AG04450 (cell line): ENCODE data around the gene RHBDD1. TPM values are rescaled to one million over a fixed set of nuclear protein-coding genes. Genes with fewer than 3 reads are reported as not detected.

Source experiments
- CTCF ChIA-PET: fragments of 300-600, 350-600 bp; formaldehyde crosslinking; extraction: SDS; loops from one replicate; lab custom pipeline; 2022; ENCODE audit warnings: antibody characterized with exemption, inconsistent platforms; lab: Charles Lee
- POLR2A ChIA-PET: fragments of 350-600 bp; formaldehyde crosslinking; extraction: SDS; loops from one replicate; lab custom pipeline; 2021; ENCODE audit warnings: antibody characterized with exemption, inconsistent platforms; lab: Yijun Ruan, JAX
- DNase-seq: peaks from one replicate; pipeline ENCODE4 v3.0.0-alpha.2; 2011; ENCODE audit warnings: low read depth, low spot score
- H3K27ac ChIP-seq: one replicate; pipeline ENCODE4 v1.5.1; 2012; ENCODE audit warnings: low read depth, low read length, control low read depth
- H3K27me3 ChIP-seq: one replicate; pipeline ENCODE4 v1.6.0; 2012; ENCODE audit warnings: low read length; ENCODE audit not compliant: control insufficient read depth, insufficient read depth
- H3K4me3 ChIP-seq: 2 replicates; pipeline ENCODE4 v1.5.1; 2011; ENCODE audit warnings: mild to moderate bottlenecking, low read depth, low read length, control low read depth
- H3K9me3 ChIP-seq: 2 replicates; pipeline ENCODE4 v1.5.1; 2012; ENCODE audit warnings: low read length; ENCODE audit not compliant: control insufficient read depth, insufficient read depth
- polyA plus RNA-seq: library from polyadenylated mRNA; depleted of rRNA; stranded (reverse); fragments of >200 nt; gene quantifications from 2 replicates; pipeline ENCODE4 v1.2.3, GENCODE V29; 2011
- TF ChIP-seq, protein P1 (sequence below): IDR thresholded peaks from 2 replicates; pipeline ENCODE4 v1.5.1; 2011; ENCODE audit warnings: low read depth, low read length, control low read depth, inconsistent platforms

Gene RHBDD1
- polyA plus RNA-seq, 1 experiment: 48.7 TPM

DNA sequence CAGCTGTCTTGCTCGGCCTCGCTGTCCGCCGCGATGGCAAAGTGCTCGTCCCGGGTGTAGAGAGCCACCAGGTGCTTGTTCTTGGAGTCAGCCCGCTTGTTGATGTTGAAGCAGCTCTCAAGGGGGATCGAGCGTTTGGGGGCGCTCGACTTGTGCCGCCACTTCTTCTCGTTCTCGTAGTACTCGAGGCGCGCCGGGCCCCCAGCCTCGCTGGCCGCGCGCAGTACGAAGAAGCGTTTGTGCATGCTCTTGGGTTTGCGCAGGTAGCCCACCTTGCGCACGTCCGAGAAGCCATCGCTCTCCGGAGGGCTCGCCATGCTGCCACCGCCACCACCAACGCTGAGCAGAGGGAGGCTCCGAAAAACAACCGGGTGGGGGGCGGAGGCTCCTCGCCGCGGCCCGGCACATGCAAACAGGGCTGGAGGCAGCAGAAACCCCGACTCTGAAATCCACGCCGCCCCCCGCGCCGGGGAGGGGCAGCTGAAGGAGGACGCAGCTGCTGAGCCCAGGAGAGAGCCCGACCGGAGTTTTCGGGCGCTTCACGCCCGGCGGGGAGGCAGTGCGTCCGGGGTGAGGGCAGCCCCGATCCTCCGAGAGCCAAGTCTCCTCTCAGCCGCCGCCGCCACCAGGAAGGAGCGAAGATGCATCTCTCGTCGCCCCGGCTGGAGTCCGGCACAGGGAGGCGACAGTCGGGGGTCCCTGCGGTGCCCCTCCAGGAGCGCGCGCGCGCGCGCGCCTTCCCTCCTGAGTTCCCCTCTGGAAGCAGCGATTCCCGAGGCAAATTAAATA is 37.2 kb upstream of the RHBDD1 start:
- ChIA-PET CTCF (interaction anchor here (0.6 to 5.9 kb wide), 6 partner anchors 10 to 1132 kb away, joined by 3 to 59 read pairs (median 3); no protein-coding TSS in a partner anchor), POLR2A (interaction anchor here (0.6 to 2.2 kb wide), 8 partner anchors 8 to 1078 kb away, joined by 3 to 11 read pairs (median 4); no protein-coding TSS in a partner anchor)
- H3K4me3 ChIP-seq: peak overlapping the region; percentile 91
- TF ChIP-seq, protein P1, sequence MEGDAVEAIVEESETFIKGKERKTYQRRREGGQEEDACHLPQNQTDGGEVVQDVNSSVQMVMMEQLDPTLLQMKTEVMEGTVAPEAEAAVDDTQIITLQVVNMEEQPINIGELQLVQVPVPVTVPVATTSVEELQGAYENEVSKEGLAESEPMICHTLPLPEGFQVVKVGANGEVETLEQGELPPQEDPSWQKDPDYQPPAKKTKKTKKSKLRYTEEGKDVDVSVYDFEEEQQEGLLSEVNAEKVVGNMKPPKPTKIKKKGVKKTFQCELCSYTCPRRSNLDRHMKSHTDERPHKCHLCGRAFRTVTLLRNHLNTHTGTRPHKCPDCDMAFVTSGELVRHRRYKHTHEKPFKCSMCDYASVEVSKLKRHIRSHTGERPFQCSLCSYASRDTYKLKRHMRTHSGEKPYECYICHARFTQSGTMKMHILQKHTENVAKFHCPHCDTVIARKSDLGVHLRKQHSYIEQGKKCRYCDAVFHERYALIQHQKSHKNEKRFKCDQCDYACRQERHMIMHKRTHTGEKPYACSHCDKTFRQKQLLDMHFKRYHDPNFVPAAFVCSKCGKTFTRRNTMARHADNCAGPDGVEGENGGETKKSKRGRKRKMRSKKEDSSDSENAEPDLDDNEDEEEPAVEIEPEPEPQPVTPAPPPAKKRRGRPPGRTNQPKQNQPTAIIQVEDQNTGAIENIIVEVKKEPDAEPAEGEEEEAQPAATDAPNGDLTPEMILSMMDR: peak; percentile 20; the same call in 1 of the 2 replicates
- no peak for DNase-seq
- H3K27ac ChIP-seq: peak overlapping the region; percentile 89
- H3K9me3 ChIP-seq: peaks cover 14% of the 10 kb centered on the region; the same call in 1 of the 2 replicates
- H3K27me3 ChIP-seq: no peaks in the 10 kb centered on the region

DNA sequence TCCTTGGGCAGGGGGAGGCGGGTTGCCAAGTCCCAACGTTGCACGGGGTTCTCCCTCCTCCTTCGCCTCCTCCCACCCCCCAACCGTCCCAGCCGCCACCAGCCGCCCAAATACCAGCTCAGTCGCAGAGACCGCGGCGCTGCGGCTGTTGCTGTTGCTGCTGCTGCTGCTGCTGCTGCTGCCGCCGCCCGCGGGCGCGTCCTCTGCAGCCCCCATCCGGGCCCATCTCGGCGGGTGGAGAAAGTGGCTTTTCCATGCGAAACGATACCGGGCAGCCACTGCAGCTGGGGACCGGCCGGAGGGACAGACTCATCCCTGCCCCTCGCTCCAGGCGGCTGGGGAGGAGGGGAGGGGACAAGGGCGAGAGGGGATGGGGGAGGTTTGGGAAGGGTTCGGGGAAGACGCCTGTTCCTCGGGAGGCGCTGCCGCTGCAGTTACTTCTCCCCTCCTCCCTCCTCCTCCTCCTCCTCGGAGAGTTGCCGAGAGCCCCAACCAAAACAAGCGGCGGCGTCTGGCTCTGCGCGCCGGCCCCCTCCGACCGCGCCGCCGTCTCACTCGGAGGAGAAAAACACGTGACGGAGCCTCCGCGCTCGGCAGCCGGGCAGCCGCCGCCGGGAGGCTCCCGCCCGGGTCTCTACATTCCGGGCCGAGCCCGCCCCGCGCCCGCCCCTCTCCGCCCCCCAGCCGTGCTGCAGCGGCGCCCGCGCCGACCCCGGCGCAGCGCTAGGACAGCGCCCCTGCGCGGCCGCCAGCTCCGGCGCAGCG is 36.5 kb upstream of the RHBDD1 start, which contains the start of gene IRS1:
TSS of gene IRS1 (minus strand) at position 610 of the 765 bp plus-strand sequence. CDS start 1,082 bp downstream, outside the sequence.
- Histone ChIP-seq H3K4me3 (peak within 1 kb of the TSS; percentile 91), H3K9me3 (peaks cover 14% of the 10 kb centered on the region; the same call in 1 of the 2 replicates), H3K27ac (peak within 1 kb of the TSS; percentile 89), H3K27me3 (no peaks in the 10 kb centered on the region)
- ChIA-PET POLR2A (interaction anchor here (0.6 to 2.2 kb wide), 11 partner anchors 9 to 797 kb away, joined by 3 to 11 read pairs (median 4); no protein-coding TSS in a partner anchor), CTCF (interaction anchor here (0.6 to 7.2 kb wide), 14 partner anchors 44 to 1133 kb away, joined by 3 to 105 read pairs (median 4); no protein-coding TSS in a partner anchor)
- no peak for DNase-seq
- TF ChIP-seq, protein P1: 0 out of 2 replicates have a peak, but pooled peaks have one; percentile 22

DNA sequence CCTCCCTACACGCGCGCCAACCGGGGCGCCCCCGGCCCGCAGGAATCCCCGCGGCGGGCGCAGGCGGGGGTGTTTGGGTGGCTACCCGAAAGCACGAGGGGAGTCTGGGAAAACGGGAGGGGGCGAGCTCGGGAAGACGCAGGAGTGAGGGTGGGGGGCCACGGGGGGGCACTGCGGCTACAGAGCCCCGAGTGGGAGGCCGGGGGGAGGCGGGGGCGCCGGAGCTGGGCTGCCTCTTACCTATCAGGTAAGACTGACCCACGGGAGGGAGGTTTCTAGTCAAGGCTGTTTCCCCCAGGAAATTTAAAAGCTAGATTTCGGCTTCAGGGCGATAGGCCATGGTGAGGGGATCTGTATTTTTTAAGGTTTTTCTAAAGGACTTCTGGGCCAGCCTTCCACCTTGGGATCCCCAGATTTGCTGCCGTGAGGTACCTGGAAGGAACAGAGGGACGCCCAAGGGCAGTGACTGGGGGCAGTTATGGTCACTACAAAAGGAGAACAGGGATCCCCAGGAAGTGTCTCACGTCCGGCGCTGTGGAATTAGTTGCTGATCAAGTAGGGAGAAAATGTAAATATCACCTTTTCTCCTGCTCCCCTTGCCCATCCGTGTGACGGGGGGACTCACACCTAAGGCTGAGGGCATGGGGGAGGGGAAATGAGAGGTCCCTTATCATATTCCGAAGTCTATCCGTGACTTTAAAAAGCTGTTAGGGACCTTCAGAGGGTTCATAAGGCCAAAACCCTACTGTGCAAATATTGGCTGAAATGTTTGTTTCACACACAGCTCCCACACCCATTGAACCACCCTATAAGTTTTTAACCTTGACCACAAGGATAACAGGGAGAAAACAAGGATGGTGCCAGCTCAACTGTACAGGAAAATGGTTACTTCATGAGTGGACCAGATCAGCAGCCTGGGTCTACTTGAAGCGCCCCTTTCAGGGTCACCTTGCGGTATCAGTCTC is 35.6 kb upstream of the RHBDD1 start:
- POLR2A ChIA-PET: interaction anchor here (0.6 to 1.5 kb wide), 4 partner anchors 45 to 696 kb away, joined by 3 to 6 read pairs (median 4); no protein-coding TSS in a partner anchor
- H3K27me3 ChIP-seq: no peaks in the 10 kb centered on the region
- peak overlapping the region; percentile 91 for H3K4me3 ChIP-seq
- TF ChIP-seq, protein P1: no peak
- no peak for DNase-seq
- CTCF ChIA-PET: interaction anchor here (0.6 to 7.2 kb wide), 27 partner anchors 14 to 1139 kb away, joined by 3 to 105 read pairs (median 4); no protein-coding TSS in a partner anchor
- peak overlapping the region; percentile 85 for H3K27ac ChIP-seq
- peaks cover 14% of the 10 kb centered on the region; the same call in 1 of the 2 replicates for H3K9me3 ChIP-seq
